ENCODE data around the gene HOXD4.

Gene HOXD4

GRCh38 chr2:176164201-176164600, 12.9 kb downstream of the HOXD4 start:
- peaks cover 19% of the 10 kb centered on the region for H3K4me1 ChIP-seq (ENCODE audit: insufficient read depth, low read length)
- peak overlapping the region in 1 of 2 donors; percentile 12 for H3K4me3 ChIP-seq (ENCODE audit: low read depth in 1 of 2, low read length in 2 of 2)
- no peaks in the 10 kb centered on the region for H3K36me3 ChIP-seq (ENCODE audit: insufficient read depth, low read length)
- no peaks in the 10 kb centered on the region for H3K9me3 ChIP-seq (ENCODE audit: low read length)
- no peak overlapping the region for H3K27ac ChIP-seq (ENCODE audit: low read depth, low read length)
- peaks cover 0 to 40% of the 10 kb centered on the region in 2 donors for H3K27me3 ChIP-seq (ENCODE audit: control insufficient read depth in 1 of 2, insufficient read depth in 2 of 2, low read length in 2 of 2)
- no peak overlapping the region for H3K9ac ChIP-seq (ENCODE audit: low read length)

GRCh38 chr2:176164611-176165369, 13.4 kb downstream of the HOXD4 start:
- Histone ChIP-seq H3K27ac (ENCODE audit: low read depth, low read length) (no peak overlapping the region), H3K9ac (ENCODE audit: low read length) (no peak overlapping the region), H3K27me3 (ENCODE audit: control insufficient read depth in 1 of 2, insufficient read depth in 2 of 2, low read length in 2 of 2) (peaks cover 0 to 37% of the 10 kb centered on the region in 2 donors), H3K4me3 (ENCODE audit: low read depth in 1 of 2, low read length in 2 of 2) (peak overlapping the region in 1 of 2 donors; percentile 12), H3K9me3 (ENCODE audit: low read length) (no peaks in the 10 kb centered on the region), H3K36me3 (ENCODE audit: insufficient read depth, low read length) (no peaks in the 10 kb centered on the region), H3K4me1 (ENCODE audit: insufficient read depth, low read length) (peaks cover 19% of the 10 kb centered on the region)

GRCh38 chr2:176165370-176166050, 14.2 kb downstream of the HOXD4 start:
- Histone ChIP-seq H3K4me1 (ENCODE audit: insufficient read depth, low read length) (peaks cover 18% of the 10 kb centered on the region), H3K9me3 (ENCODE audit: low read length) (no peaks in the 10 kb centered on the region), H3K27me3 (ENCODE audit: control insufficient read depth in 1 of 2, insufficient read depth in 2 of 2, low read length in 2 of 2) (peaks cover 0 to 32% of the 10 kb centered on the region in 2 donors), H3K4me3 (ENCODE audit: low read depth in 1 of 2, low read length in 2 of 2) (peak overlapping the region in 1 of 2 donors; percentile 12), H3K27ac (ENCODE audit: low read depth, low read length) (no peak overlapping the region), H3K36me3 (ENCODE audit: insufficient read depth, low read length) (no peaks in the 10 kb centered on the region), H3K9ac (ENCODE audit: low read length) (no peak overlapping the region)

- H3K27me3 ChIP-seq (ENCODE audit: control insufficient read depth in 1 of 2, insufficient read depth in 2 of 2, low read length in 2 of 2) = peaks cover 0 to 33% of the 10 kb centered on the region in 2 donors
- H3K27ac ChIP-seq (ENCODE audit: low read depth, low read length) = no peak overlapping the region
- no peaks in the 10 kb centered on the region for H3K9me3 ChIP-seq (ENCODE audit: low read length)
- H3K36me3 ChIP-seq (ENCODE audit: insufficient read depth, low read length) = no peaks in the 10 kb centered on the region
- peaks cover 11% of the 10 kb centered on the region for H3K4me1 ChIP-seq (ENCODE audit: insufficient read depth, low read length)
- no peak overlapping the region for H3K4me3 ChIP-seq (ENCODE audit: low read depth in 1 of 2, low read length in 2 of 2)
- no peak overlapping the region for H3K9ac ChIP-seq (ENCODE audit: low read length)
These were observed 14.9 kb downstream of the HOXD4 start for GRCh38 chr2:176166272-176166671.

- H3K4me3 ChIP-seq (ENCODE audit: low read depth in 1 of 2, low read length in 2 of 2) = no peak overlapping the region
- H3K36me3 ChIP-seq (ENCODE audit: insufficient read depth, low read length) = no peaks in the 10 kb centered on the region
- no peaks in the 10 kb centered on the region for H3K9me3 ChIP-seq (ENCODE audit: low read length)
- H3K9ac ChIP-seq (ENCODE audit: low read length) = no peak overlapping the region
- H3K27ac ChIP-seq (ENCODE audit: low read depth, low read length) = no peak overlapping the region
- H3K4me1 ChIP-seq (ENCODE audit: insufficient read depth, low read length) = peaks cover 6% of the 10 kb centered on the region
- H3K27me3 ChIP-seq (ENCODE audit: control insufficient read depth in 1 of 2, insufficient read depth in 2 of 2, low read length in 2 of 2) = peaks cover 0 to 38% of the 10 kb centered on the region in 2 donors
These were observed 16.0 kb downstream of the HOXD4 start for GRCh38 chr2:176167398-176167797.

- Histone ChIP-seq H3K27ac (ENCODE audit: low read depth, low read length) (no peak overlapping the region), H3K4me1 (ENCODE audit: insufficient read depth, low read length) (peaks cover 6% of the 10 kb centered on the region), H3K27me3 (ENCODE audit: control insufficient read depth in 1 of 2, insufficient read depth in 2 of 2, low read length in 2 of 2) (peaks cover 0 to 32% of the 10 kb centered on the region in 2 donors), H3K36me3 (ENCODE audit: insufficient read depth, low read length) (no peaks in the 10 kb centered on the region), H3K4me3 (ENCODE audit: low read depth in 1 of 2, low read length in 2 of 2) (no peak overlapping the region), H3K9ac (ENCODE audit: low read length) (no peak overlapping the region), H3K9me3 (ENCODE audit: low read length) (no peaks in the 10 kb centered on the region)
These were observed 17.8 kb downstream of the HOXD4 start for GRCh38 chr2:176169181-176169580.

- H3K4me3 ChIP-seq (ENCODE audit: low read depth in 1 of 2, low read length in 2 of 2) = no peak overlapping the region
- H3K36me3 ChIP-seq (ENCODE audit: insufficient read depth, low read length) = no peaks in the 10 kb centered on the region
- H3K9ac ChIP-seq (ENCODE audit: low read length) = no peak overlapping the region
- H3K27ac ChIP-seq (ENCODE audit: low read depth, low read length) = no peak overlapping the region
- H3K9me3 ChIP-seq (ENCODE audit: low read length) = no peaks in the 10 kb centered on the region
- H3K4me1 ChIP-seq (ENCODE audit: insufficient read depth, low read length) = peaks cover 3% of the 10 kb centered on the region
- H3K27me3 ChIP-seq (ENCODE audit: control insufficient read depth in 1 of 2, insufficient read depth in 2 of 2, low read length in 2 of 2) = peaks cover 0 to 32% of the 10 kb centered on the region in 2 donors
These were observed 18.4 kb downstream of the HOXD4 start for GRCh38 chr2:176169711-176170110.

- Histone ChIP-seq H3K36me3 (ENCODE audit: insufficient read depth, low read length) (no peaks in the 10 kb centered on the region), H3K9ac (ENCODE audit: low read length) (no peak overlapping the region), H3K4me3 (ENCODE audit: low read depth in 1 of 2, low read length in 2 of 2) (no peak overlapping the region), H3K9me3 (ENCODE audit: low read length) (no peaks in the 10 kb centered on the region), H3K27ac (ENCODE audit: low read depth, low read length) (no peak overlapping the region), H3K27me3 (ENCODE audit: control insufficient read depth in 1 of 2, insufficient read depth in 2 of 2, low read length in 2 of 2) (peaks cover 0 to 38% of the 10 kb centered on the region in 2 donors), H3K4me1 (ENCODE audit: insufficient read depth, low read length) (peaks cover 7% of the 10 kb centered on the region)
These were observed 19.4 kb downstream of the HOXD4 start for GRCh38 chr2:176170602-176171305.

- H3K9me3 ChIP-seq (ENCODE audit: low read length) = no peaks in the 10 kb centered on the region
- no peak overlapping the region for H3K4me3 ChIP-seq (ENCODE audit: low read depth in 1 of 2, low read length in 2 of 2)
- H3K27me3 ChIP-seq (ENCODE audit: control insufficient read depth in 1 of 2, insufficient read depth in 2 of 2, low read length in 2 of 2) = peaks cover 0 to 41% of the 10 kb centered on the region in 2 donors
- H3K36me3 ChIP-seq (ENCODE audit: insufficient read depth, low read length) = no peaks in the 10 kb centered on the region
- peaks cover 7% of the 10 kb centered on the region for H3K4me1 ChIP-seq (ENCODE audit: insufficient read depth, low read length)
- H3K27ac ChIP-seq (ENCODE audit: low read depth, low read length) = no peak overlapping the region
- no peak overlapping the region for H3K9ac ChIP-seq (ENCODE audit: low read length)
These were observed 20.1 kb downstream of the HOXD4 start for GRCh38 chr2:176171351-176172006.

- Histone ChIP-seq H3K27ac (ENCODE audit: low read depth, low read length) (no peak overlapping the region), H3K36me3 (ENCODE audit: insufficient read depth, low read length) (no peaks in the 10 kb centered on the region), H3K27me3 (ENCODE audit: control insufficient read depth in 1 of 2, insufficient read depth in 2 of 2, low read length in 2 of 2) (peaks cover 2 to 47% of the 10 kb centered on the region in 2 donors), H3K4me1 (ENCODE audit: insufficient read depth, low read length) (peaks cover 7% of the 10 kb centered on the region), H3K9me3 (ENCODE audit: low read length) (no peaks in the 10 kb centered on the region), H3K9ac (ENCODE audit: low read length) (no peak overlapping the region), H3K4me3 (ENCODE audit: low read depth in 1 of 2, low read length in 2 of 2) (no peak overlapping the region)
These were observed 20.9 kb downstream of the HOXD4 start for GRCh38 chr2:176172007-176172894.

Data from muscle layer of colon (tissue), 2 donors.